NCI-H1105 (cell line): ENCODE measurements around the gene HOXD12.

Experiments
- DNase-seq: peaks from one replicate; lab custom pipeline; 2025; lab: John Stamatoyannopoulos, UW

HOXD12 gene

DNA sequence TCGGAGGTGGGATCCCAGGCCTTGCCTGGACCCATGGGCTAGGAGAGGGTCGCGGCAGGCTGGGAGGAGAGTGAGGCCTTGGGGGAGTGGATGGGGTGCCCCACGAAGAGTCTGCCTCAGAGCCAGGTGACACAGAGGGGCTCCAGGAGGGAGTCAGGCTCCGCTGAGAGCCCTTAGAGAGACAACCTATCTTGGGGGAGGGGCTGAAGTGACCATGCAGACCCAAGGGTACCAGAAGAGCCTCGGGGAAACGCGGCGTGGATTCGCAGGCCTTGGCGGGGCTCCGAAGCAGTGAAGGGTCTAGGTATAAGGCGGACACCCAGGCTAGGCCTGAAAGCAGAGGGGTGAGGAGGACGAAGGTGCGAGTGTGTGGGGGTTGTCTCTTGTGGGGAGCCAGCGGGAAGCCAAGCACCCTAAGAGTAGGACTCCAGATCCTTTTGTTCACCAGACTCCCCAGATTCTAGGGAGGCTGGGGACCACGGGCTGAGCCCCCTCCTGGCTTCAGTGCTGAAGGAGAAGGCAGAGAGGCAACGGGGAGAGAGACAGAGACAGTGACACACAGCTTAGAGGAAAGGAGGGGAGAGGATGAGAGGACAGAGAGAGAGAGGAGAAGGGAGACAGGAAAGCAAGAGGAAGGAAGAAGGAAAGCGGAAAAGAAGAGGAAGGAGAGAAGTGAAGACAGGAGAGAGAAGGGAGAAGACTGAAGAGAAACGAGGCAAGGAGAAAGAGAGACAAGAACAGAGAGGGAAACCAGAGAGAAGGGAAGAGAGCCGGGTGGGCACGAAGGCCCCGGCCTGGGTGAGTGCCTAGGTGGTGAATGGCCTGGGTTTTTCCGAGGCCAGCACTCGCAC lies 6.4 kb downstream of the HOXD12 start:
- no peak for DNase-seq

DNA sequence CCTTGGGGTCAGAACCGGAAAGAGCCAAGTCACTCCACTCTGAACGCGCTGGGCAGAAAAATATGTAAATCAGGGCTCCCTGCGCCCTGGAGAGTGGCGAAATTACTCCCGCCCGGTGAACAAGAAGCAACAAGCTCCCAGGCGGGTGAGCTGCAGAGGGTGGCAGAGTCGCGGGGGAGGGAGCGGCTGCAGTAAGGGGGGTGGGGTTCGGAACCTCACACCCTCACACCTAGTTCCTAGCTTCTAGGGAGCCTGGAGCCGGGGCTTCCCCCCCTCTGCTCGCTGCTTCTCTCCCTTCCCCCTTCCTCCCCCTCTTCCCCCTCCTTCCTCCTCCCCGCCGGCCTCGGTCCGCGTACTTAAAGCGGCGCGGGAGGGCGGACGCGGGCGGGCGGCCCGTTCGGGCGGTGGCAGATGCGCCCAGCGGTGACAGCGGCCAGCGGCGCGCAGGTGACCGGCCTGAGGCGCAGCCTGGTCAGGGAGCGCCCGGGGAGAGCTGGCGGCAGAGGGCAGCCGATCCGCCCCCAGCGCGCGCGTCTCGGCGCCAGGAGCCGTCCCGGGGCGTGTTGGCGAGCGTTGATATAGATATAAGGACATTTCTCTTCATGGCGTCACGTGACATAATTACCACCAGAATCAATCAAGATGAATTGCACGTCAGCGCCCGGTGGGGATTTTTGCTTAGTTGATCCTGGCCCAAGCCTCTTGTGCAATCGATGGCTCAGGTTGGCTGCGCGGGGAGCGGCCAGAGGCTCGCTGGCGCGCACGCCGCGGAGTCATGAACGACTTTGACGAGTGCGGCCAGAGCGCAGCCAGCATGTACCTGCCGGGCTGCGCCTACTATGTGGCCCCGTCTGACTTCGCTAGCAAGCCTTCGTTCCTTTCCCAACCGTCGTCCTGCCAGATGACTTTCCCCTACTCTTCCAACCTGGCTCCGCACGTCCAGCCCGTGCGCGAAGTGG lies 7.3 kb downstream of the HOXD12 start, which contains the start of gene HOXD11:
Gene HOXD11, plus strand, starts transcription at position 700 of the 959 bp plus-strand sequence. Its CDS starts 76 bp downstream, at position 776.
- DNase-seq, result peak; percentile 91

DNA sequence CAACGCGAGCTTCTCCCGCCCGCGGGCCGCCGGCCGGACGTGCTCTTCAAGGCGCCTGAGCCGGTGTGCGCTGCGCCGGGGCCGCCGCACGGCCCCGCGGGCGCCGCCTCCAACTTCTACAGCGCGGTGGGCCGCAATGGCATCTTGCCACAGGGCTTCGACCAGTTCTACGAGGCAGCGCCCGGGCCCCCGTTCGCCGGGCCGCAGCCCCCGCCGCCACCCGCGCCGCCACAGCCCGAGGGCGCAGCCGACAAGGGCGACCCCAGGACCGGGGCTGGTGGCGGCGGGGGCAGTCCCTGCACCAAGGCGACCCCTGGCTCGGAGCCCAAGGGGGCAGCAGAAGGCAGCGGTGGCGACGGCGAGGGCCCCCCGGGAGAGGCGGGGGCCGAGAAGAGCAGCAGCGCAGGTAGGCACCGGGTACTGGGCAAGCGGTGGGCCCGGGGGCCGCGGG lies 8.2 kb downstream of the HOXD12 start:
- DNase-seq, result no peak

DNA sequence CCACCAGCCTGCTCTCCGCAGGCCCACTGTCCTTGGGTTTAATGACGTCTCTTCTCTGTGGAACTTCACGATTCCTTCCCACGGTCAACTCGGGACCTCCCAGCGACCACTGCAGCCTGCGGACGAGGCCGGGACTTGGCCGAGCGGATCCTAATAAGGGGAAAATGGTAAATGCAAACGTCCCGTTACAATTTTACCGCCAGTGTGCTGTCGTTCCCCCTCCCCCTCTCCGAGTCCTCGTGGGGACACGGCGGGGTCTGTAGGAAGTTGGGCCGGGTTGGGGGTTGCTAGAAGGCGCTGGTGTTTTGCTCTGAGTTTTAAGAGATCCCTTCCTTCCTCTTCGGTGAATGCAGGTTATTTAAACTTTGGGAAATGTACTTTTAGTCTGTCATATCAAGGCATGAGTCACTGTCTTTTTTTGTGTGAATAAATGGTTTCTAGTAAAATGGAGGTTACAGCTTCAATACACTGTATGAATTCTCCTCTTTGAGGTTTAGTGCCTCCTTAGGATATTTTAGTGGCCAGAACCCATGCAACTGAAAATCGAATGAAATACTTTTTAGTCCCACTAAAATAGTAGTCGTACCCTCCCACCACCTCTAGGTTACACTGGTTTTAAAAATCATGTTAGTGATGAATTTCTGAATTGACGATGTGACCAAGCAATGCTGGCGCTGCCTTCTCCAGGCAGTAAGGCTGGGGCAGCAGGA lies 9.8 kb downstream of the HOXD12 start:
- no peak for DNase-seq

DNA sequence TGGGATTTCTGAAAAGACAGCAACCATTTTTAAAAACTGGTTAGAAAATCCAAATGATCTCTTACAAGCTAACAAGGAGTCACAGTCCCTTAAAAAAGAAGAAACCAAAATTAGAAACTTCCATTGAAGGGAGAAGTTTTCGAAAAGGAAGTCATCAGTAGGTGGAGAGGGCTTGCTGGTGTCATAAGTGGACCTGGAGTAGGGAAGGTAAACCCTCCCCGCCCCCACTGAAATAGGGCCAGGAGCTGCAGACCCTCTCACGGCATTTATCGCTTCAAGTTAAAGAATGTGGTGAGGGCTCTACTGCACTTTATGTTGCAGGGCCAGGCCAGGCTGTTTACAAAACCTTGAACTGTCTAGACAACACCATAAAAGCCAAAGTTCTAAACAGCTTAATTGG lies 10.4 kb downstream of the HOXD12 start:
- DNase-seq, result no peak

DNA sequence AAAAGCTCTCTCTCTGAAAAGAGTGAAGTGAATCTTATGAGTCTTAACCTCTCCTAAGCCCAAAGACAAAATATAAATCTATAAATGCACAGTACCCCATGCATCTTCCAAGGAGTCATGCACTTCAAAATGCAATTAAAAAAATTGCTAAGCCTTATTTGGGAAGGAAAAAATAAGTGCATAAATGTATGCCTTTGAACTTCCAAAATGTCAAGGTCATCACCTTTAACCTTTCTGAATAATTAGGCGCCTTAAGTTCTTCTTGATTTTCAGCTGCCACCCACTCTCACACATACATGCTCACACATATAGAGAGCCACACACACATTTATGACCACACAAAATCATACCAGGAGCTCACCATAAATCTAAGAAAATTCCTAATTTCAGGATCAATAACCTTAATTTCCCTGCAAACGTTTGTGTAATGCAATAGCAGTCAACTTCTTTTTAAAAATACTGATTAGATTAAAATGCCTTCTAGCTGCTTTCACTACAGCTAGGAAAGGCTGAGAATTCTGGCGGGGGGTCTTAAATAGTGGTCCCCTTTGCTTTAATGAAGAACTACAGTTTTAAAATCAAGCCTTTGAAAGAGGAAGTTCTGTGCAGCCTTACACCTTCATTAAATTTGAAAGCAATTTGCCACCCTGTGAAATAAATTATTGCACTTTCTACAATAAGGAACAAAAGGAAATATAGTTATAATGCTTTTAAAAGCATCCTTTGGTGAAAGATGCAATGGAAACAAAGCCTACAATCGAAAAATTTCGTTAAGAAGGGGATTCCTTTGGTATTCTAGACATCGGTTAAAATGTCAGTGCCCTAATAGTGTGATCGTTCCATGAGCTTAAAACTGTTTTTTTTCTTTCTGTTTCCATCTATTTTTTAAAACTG lies 11.1 kb downstream of the HOXD12 start:
- DNase-seq, result no peak

DNA sequence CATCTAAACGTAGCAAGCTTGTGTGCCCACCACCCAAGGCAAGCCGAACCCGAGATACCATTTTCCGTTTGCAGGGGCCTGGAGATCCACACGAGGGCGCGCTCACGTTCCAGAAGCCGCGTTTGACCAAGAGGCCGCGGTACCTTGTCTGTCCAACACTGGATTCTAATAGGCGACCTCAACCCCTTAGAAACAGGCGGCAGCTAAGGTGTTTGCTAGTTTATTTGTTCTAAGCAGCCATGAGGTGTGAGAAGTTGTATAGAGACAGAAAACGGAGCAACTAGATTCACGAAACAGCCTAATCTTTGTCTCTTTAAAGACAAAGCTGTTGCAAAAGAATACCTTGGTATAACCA lies 11.7 kb downstream of the HOXD12 start:
- DNase-seq, result peak; percentile 84

DNA sequence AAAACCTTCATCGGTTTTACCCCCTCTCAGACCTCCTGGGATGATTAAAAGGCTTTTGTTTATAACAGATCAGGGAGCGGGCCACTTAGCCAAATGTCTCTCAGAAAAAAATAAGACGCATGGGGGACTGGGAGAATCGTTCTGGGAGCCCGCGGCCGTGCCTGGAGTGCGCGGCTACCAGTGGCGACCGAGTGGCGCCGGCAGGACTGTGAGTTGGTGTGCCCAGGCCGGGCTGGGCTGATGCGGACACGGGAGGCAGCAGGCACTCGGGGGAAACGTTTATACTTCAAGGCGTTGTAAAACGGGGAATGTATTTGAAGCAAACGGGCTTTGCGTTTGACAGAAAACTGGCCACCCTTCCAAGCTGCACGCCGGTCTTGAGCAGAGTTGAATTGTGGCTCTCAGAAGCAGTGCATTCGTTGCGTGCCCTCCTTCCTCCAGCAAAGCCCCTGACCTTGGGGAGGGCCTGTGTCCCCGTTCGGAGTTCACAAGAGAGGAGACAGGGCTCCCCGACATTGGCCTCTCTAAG lies 12.3 kb downstream of the HOXD12 start:
- no peak for DNase-seq

DNA sequence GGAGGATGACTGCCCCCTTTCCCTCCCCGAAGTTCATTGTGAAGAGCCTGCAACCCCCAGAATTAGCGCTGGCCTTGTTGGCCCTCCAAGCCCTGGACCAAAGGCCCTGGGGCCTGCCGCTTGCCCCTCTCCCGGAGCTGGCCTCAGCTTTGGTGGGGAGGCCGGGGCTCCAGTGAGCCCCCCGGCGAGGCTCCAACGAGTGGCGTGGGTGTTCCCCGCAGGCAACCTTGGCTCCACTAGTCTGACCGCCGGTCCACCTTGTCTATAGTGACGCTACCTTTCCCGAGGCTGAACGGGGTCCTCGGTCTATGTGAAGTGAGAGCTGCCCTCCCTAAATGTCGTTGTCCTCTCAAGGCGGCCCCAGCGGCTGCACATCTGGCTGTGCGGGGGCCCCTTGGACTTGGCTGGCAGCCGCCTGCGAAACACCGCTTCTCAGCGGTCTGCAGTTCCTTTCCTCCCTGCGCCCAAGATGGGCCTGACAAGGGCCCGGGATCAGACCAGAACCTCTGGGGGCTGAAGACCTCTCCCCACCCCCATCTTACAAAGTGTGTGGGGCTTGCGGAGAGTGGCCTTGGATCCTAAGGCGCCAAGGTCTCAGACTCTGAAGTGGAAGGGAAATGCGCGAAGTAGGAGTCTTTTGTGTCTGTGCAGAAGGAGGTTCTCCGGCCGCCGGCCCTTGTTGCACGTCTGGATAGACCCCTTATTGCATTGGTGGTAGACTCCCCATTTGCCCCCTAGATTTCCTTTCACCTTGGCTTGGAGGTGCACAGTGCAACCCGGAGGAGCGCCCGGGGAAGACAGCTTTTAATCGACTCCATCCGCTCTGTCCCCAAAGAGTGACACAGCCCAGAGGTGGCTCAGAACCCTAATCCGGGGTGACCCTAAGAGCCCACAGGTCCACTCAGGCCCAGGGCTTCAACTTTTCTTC lies 13.0 kb downstream of the HOXD12 start:
- DNase-seq, result no peak

DNA sequence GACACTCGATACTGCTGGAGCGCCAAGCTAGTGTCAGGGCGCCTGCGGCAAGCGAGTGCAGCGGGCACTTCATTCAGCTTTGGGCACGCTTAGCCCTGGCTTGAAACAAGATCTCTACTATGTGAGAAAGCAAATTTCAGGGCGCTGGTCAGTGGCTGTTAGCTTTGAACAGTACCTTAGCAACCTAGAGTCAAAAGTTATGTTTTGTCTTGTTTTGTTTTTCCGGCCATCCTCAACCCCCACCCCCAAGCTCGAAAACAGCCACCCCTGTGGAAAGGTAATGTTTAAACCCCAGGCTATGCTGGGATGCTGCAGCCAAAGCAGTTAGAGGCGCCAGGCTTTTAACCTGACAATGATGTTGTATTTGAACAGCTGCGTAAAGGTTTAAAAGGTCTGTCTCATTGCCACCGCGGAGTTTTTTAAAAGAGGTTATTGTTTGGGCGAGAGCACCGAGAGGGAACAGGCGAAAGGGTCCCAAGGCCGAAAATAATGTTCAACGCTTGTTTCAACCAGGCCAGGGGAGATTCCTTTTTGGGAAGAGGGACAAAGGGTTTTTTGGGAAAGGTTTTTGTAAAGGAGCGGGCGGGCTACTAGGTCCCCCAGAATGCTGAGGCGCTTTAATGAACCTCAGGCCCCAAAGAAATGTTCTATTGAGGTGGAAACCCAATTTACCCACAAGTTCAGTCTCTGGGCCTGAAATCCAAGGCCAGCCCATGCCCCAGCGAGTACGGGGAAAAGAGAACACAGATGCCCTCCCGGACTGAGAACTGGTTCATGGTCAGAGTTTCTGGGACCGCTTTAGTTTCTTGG lies 14.7 kb downstream of the HOXD12 start:
- peak; percentile 88 for DNase-seq

DNA sequence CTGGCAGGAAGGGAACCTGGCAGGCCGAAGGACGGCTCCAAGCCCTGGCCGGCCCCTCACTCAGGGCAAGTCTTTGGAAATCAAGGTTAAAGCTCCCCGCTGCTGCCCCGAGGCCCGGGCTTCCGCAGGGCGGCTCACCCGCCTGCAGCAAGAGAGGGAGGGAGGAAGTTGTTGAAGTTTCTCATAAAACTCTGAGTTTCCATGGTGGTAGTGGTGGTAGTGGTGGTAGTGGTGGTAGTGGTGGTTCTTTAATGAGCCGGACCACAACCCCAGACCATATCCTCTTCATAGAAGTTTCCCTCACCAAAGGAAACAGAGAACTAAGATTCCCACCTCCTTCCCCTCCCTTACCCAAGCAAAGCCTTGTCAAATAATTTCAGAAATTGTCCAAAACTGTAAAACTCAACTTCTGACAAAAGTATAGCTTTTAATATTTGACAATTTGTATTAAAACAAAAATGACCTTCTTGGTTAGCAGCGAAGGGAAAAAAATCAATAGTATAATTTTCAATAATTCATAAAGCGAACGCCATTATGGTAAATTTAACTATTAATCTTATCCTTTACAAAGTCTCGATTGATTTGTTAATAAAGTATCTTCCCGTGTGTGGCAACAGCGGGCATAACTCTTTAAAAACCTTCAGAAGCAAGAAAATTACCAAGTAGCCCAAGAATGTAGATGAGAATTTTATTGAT lies 15.5 kb downstream of the HOXD12 start:
- DNase-seq, result no peak

DNA sequence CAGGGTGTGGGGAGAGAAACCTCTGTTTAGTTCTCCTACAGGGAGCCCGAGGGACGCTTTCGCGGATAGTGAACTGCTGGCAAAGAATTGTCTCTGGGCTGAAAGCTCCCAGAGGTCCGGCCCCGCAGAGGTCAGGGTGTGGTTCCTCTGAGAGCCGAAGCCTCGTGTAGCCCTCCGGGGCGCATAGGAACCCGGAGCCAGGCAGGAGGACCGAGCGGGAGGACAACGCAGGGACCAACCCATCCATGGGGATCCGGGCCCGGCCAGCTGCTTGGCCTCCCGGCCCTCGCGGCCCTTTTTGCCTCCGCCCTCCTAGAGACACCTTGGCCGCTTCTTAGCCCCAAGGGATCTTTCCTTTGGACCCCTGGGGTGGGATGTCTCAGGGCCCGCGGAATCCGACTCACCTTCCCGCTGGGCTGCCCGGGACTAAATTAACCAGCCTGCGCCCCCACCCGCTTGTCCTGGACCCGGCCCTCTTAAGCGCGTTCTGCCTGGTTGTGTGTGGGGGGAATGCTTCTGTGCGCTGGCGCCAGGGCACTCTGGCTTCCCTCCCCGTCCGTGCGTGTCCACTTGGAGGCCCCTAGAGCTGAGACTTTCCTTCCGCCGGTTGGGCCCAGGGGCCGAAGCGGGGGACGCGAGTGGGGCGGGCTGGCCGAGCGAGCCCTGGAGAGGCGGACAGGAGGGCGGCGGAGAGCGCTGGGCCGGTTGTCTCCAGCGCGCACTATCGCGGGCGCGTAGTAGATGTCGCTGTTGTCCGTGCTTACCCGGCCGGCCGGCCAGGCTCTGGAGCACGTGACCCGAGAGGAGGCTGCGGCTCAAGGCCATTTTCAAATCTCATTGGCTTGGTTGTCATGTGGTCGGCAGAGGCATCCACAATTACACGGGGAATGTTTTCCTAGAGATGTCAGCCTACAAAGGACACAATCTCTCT lies 16.6 kb downstream of the HOXD12 start, which contains the start of gene HOXD10:
Gene HOXD10, plus strand, starts transcription at position 896 of the 931 bp plus-strand sequence. CDS start 56 bp downstream, outside the sequence.
- peak; percentile 71 for DNase-seq

DNA sequence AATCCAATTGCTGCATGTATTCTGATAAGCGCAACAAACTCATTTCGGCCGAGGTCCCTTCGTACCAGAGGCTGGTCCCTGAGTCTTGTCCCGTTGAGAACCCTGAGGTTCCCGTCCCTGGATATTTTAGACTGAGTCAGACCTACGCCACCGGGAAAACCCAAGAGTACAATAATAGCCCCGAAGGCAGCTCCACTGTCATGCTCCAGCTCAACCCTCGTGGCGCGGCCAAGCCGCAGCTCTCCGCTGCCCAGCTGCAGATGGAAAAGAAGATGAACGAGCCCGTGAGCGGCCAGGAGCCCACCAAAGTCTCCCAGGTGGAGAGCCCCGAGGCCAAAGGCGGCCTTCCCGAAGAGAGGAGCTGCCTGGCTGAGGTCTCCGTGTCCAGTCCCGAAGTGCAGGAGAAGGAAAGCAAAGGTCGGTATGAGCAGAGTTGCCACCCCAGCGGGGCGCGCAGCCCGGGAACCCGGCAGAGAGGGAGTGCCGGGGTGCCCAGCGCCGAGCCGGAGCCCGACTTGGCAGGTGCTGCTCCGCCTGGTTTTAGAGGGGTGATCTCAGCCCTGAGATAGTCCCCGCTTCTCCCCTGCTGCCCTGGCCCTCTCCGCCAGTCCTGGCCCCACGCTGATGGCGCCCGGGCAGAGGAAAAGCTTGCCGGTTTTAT lies 17.7 kb downstream of the HOXD12 start:
- DNase-seq, result no peak

DNA sequence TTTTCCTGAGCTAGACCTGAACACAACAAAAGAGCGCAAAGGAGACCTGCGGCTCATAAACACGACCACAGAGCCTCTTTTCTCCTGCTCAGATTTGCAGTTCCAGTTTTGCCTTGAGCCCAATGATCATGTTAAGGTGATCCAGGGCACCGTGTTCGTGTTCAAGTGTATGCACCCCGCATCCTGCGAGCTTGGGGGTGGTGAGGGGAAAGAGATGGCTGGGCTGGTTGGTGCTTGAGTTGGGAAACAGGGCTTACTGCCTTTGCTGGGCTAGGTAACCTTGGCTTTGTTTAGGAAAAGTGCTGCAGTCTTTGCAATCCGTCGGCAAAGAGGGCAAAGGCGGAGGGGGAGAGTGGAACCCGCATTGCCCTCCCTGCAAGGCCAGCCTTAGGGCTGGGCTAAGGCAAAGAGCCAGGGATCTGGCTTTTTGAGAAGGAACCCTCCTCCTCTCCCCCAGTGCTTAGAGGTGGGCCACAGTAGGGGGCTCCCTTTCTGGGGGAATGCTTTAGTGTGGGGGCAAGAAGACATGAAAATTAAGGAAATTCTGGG lies 18.3 kb downstream of the HOXD12 start:
- no peak for DNase-seq

DNA sequence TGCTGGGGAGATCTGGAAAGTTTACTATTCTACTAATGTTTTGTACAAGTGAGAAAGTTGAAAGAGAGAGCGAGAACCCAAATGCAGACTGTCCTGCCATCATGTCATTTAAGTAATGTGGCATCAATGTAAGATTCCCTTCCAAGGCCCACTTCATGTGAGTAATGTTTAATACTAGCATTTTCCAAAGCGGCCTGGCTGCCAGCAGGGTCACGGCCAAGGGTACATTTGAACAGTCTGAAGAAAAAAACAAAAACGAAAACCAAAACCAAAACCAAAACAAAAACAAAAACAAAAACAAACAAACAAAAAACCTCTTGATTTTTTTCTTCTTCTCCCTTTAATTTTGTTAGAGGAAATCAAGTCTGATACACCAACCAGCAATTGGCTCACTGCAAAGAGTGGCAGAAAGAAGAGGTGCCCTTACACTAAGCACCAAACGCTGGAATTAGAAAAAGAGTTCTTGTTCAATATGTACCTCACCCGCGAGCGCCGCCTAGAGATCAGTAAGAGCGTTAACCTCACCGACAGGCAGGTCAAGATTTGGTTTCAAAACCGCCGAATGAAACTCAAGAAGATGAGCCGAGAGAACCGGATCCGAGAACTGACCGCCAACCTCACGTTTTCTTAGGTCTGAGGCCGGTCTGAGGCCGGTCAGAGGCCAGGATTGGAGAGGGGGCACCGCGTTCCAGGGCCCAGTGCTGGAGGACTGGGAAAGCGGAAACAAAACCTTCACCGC lies 19.2 kb downstream of the HOXD12 start:
- DNase-seq, result peak; percentile 85
